K562 (cell line): Measurements from ENCODE around the gene MRFAP1. TPM values are rescaled to one million over a fixed set of nuclear protein-coding genes. Genes with fewer than 3 reads are reported as not detected.
A peak's percentile ranks its signal among the peaks of the same experiment; 100 is the strongest.

Experiments used
- ATAC-seq: fragments of 200-7000 bp; cut with Tn5 transposase; 3 replicates; pipeline ENCODE4 v1.9.1; 2020; ENCODE audit warnings: moderate library complexity
- BruUV-seq: library from RNA; stranded (reverse); fragments of 400-500 nt; replicated peaks from 2 replicates; lab custom pipeline; 2021; lab: Mats Ljungman, UMichigan
- CTCF ChIA-PET: fragments of 300-600 bp; formaldehyde crosslinking; extraction: SDS; loops from one replicate; lab custom pipeline; 2021; ENCODE audit warnings: low intra/inter-chr PET ratio; lab: Yijun Ruan, JAX
- POLR2A ChIA-PET: fragments of 300-600, 350-650 bp; sonication (Branson Sonifier 250); formaldehyde crosslinking; extraction: SDS; loops from one replicate; lab custom pipeline; 2021; ENCODE audit warnings: antibody characterized with exemption, inconsistent platforms; lab: Yijun Ruan, JAX
- DNase-seq, 4 experiments: peaks; one replicate each; pipeline versions ENCODE4 v3.0.0 to v3.0.0-alpha.2; 2011 to 2018; ENCODE audit warnings: low spot score in 3 of 4, mixed read lengths in 3 of 4; ENCODE audit errors: extremely low read depth in 1 of 4
- FAIRE-seq: peaks from 2 replicates; lab custom pipeline; 2011; peaks lifted over from hg19 to GRCh38; lab: Jason Lieb, UNC
- H2AFZ ChIP-seq: 2 replicates; pipeline ENCODE4 v1.6.0; 2011; ENCODE audit warnings: low read depth, low read length, control low read depth, inconsistent platforms
- H3K27ac ChIP-seq: fragments of 200-600 bp; 3 replicates; pipeline ENCODE4 v1.8.0; 2011; ENCODE audit warnings: low read depth, mild to moderate bottlenecking, control low read depth, inconsistent platforms, low read length, moderate library complexity, mixed read lengths; ENCODE audit errors: extremely low read depth
- H3K27me3 ChIP-seq, 2 experiments: fragments of 300-600 bp in 1 of 2; 2 replicates in 1 of 2; 3 replicates in 1 of 2; pipeline versions ENCODE4 v1.6.0 to v1.8.0; 2011; ENCODE audit warnings: inconsistent platforms in 2 of 2, low read length in 2 of 2, mild to moderate bottlenecking in 1 of 2, mixed read lengths in 1 of 2, moderate library complexity in 1 of 2; ENCODE audit not compliant: control insufficient read depth in 2 of 2, insufficient read depth in 2 of 2
- H3K36me3 ChIP-seq: fragments of 300-600 bp; 3 replicates; pipeline ENCODE4 v1.8.0; 2011; ENCODE audit warnings: mild to moderate bottlenecking, low read length, inconsistent platforms; ENCODE audit not compliant: control insufficient read depth, insufficient read depth
- H3K4me1 ChIP-seq, 2 experiments: fragments of 200-600 bp in 1 of 2; replicated peaks in 1 of 2; 2 replicates in 1 of 2; 3 replicates in 1 of 2; pipeline versions ENCODE4 v1.5.1 to v1.8.0; 2011; ENCODE audit warnings: inconsistent platforms in 2 of 2, low read length in 2 of 2, mild to moderate bottlenecking in 1 of 2, mixed read lengths in 1 of 2, moderate library complexity in 1 of 2; ENCODE audit not compliant: control insufficient read depth in 2 of 2, insufficient read depth in 2 of 2
- H3K4me2 ChIP-seq: 2 replicates; pipeline ENCODE4 v1.6.1; 2011; ENCODE audit warnings: low read length, control low read depth, inconsistent platforms, mixed read lengths; ENCODE audit not compliant: insufficient read depth
- H3K4me3 ChIP-seq: fragments of 200-600 bp; sonication (generic), shearing (Covaris generic); 2 replicates; pipeline ENCODE4 v1.5.1; 2016; ENCODE audit warnings: control low read depth, inconsistent platforms
- H3K79me2 ChIP-seq: fragments of 200-600 bp; 3 replicates; pipeline ENCODE4 v1.8.0; 2011; ENCODE audit warnings: low read length, inconsistent platforms; ENCODE audit not compliant: control insufficient read depth, insufficient read depth
- H3K9ac ChIP-seq, 2 experiments: 2 replicates each; pipeline versions ENCODE4 v1.6.0 to v1.6.1; 2011; ENCODE audit warnings: low read depth in 2 of 2, low read length in 2 of 2, control low read depth in 1 of 2, inconsistent platforms in 1 of 2, mild to moderate bottlenecking in 1 of 2, mixed read lengths in 1 of 2; ENCODE audit not compliant: insufficient read depth in 1 of 2
- H3K9me1 ChIP-seq: one replicate; pipeline ENCODE4 v1.6.0; 2011; ENCODE audit warnings: inconsistent platforms, mild to moderate bottlenecking, low read length, moderate library complexity; ENCODE audit not compliant: control insufficient read depth, insufficient read depth
- H3K9me3 ChIP-seq: replicated peaks from 2 replicates; pipeline ENCODE4 v1.5.1; 2011; ENCODE audit warnings: low read depth, low read length, inconsistent platforms; ENCODE audit not compliant: control insufficient read depth, insufficient read depth
- H4K20me1 ChIP-seq: replicated peaks from 2 replicates; pipeline ENCODE4 v1.6.1; 2011; ENCODE audit warnings: low read length, inconsistent platforms, mixed read lengths; ENCODE audit not compliant: control insufficient read depth, insufficient read depth
- GABPB2 ChIP-seq: fragments of 250-450 bp; sonication (Bioruptor Pico); conservative IDR thresholded peaks from 2 replicates; pipeline ENCODE4 v1.5.1; 2021; ENCODE audit warnings: mild to moderate bottlenecking
- MED1 ChIP-seq: sonication (generic); formaldehyde crosslinking; IDR thresholded peaks from 2 replicates; pipeline ENCODE4 v1.8.1; 2023; ENCODE audit warnings: missing genetic modification reagents, borderline replicate concordance
- NR2F6 ChIP-seq: fragments of 450-650 bp; formaldehyde crosslinking; IDR thresholded peaks from 2 replicates; pipeline ENCODE4 v1.4.0; 2020; ENCODE audit warnings: mild to moderate bottlenecking
- NRF1 ChIP-seq, 2 experiments: fragments of 450-650 bp; IDR thresholded peaks in 1 of 2; conservative IDR thresholded peaks in 1 of 2; 2 replicates each; pipeline ENCODE4 v1.6.1; 2014; ENCODE audit warnings: mild to moderate bottlenecking in 2 of 2
- POLR2G ChIP-seq: fragments of 200-400 bp; formaldehyde crosslinking; IDR thresholded peaks from 2 replicates; pipeline ENCODE4 v1.6.1; 2017; ENCODE audit warnings: low read depth, mild to moderate bottlenecking, antibody characterized with exemption, low read length, moderate library complexity
- SETDB1 ChIP-seq: IDR thresholded peaks from one replicate; pipeline ENCODE4 v1.6.1; 2012; ENCODE audit warnings: low read length, control low read depth, inconsistent platforms
- ZKSCAN1 ChIP-seq: fragments of 150-350 bp; IDR thresholded peaks from 2 replicates; pipeline ENCODE4 v1.6.1; 2016; ENCODE audit warnings: low read depth, low read length
- WGBS: fragments of 100-300 bp; shearing (Covaris generic); methylation state at CpG from one replicate; pipeline ENCODE4 v1.1.6; 2016; ENCODE audit warnings: low coverage, mixed read lengths; ENCODE audit not compliant: insufficient coverage; ENCODE audit errors: missing lambda C conversion rate; 5-methylcytosine and 5-hydroxymethylcytosine counted together
- in situ Hi-C: fragments of 300-500 bp; cut with MboI; formaldehyde crosslinking; loops from 4 replicates; pipeline ENCODE4 v1.15.0; 2018; ENCODE audit warnings: inconsistent platforms, mixed read lengths
- intact Hi-C: fragments of 100-400 bp; cut with micrococcal nuclease; formaldehyde crosslinking; loops from 2 replicates; pipeline ENCODE4 v1.14.2; 2022
- polyA plus RNA-seq, 8 experiments: library from polyadenylated mRNA; depleted of rRNA in 4 of 8; stranded (reverse) in 5 of 8; unstranded in 3 of 8; fragments of >200 nt; fragmentation: Nextera tagmentation in 2 of 8; fragmentation: Illumina TruSeq in 1 of 8; extraction: Ambion mirVana in 2 of 8; extraction: Trizol in 1 of 8; gene quantifications; 2 replicates each; pipeline versions ENCODE4 v1.2.1 to v1.2.3, GENCODE V29; 2011 to 2014; ENCODE audit warnings: inconsistent platforms in 1 of 8, missing spikeins in 1 of 8
- total RNA-seq, 7 experiments: library from RNA; depleted of rRNA in 6 of 7; stranded (reverse); fragments of >200 nt in 6 of 7; fragmentation: Illumina TruSeq in 2 of 7; extraction: Trizol in 2 of 7; gene quantifications; 2 replicates each; pipeline versions ENCODE4 v1.2.1 to v1.2.3, GENCODE V29; 2011 to 2021; ENCODE audit warnings: low replicate concordance in 1 of 7
- TF ChIP-seq, protein P1 (sequence below): fragments of 250-450 bp; sonication (Bioruptor Pico); IDR thresholded peaks from 2 replicates; pipeline ENCODE4 v1.5.1; 2021; ENCODE audit warnings: mild to moderate bottlenecking
- TF ChIP-seq, protein P2 (sequence below): sonication (generic); formaldehyde crosslinking; IDR thresholded peaks from 2 replicates; pipeline ENCODE4 v1.8.1; 2022; ENCODE audit warnings: missing genetic modification reagents

The MRFAP1 gene
- total and polyA plus RNA-seq, 9 of the 15 experiments (the other 6 are each of a cell fraction or from before 2014, with no cell fraction given) = 46.0 to 270 (median 151) TPM

DNA sequence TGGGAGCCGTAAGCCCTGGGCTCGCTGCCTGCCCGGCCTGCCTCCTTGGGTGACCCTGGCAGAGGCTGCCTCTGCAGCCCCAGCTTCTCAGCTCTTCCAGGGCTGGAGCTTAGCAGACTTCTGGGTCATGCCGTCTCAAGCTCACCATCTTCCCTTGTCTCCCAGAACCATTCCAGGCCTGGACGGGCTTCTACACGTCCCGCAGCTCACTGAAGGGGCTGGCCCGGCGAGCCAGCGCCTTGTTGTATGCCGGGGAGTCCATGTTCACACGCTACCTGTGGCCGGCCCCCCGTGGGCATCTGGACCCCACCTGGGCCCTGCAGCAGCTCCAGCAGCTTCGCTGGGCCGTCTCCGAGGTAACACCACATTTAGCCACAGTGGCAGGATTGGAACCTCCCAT is 43.5 kb upstream of the MRFAP1 start:
- intact Hi-C loops (no loop called here), in situ Hi-C loops (no loop called here)
- peaks cover 6% of the 10 kb centered on the region; the same call in 1 of the 2 replicates for H4K20me1 ChIP-seq
- H3K4me2 ChIP-seq = no peak overlapping the region
- H3K27me3 ChIP-seq = no peaks in the 10 kb centered on the region
- ATAC-seq (no peak), FAIRE-seq (no peak), DNase-seq (no peak)
- H3K4me3 ChIP-seq = no peak overlapping the region
- H3K9me3 ChIP-seq = no peaks in the 10 kb centered on the region
- no TSS peak for BruUV-seq
- peak overlapping the region in 1 of 2 experiments; percentile 33; a peak in 1 of 4 replicates for H3K9ac ChIP-seq
- no peak overlapping the region for H2AFZ ChIP-seq
- TF ChIP-seq SETDB1 (no peak), POLR2G (0 out of 2 replicates have a peak, but pooled peaks have one; percentile 42)
- TF ChIP-seq, protein P1, sequence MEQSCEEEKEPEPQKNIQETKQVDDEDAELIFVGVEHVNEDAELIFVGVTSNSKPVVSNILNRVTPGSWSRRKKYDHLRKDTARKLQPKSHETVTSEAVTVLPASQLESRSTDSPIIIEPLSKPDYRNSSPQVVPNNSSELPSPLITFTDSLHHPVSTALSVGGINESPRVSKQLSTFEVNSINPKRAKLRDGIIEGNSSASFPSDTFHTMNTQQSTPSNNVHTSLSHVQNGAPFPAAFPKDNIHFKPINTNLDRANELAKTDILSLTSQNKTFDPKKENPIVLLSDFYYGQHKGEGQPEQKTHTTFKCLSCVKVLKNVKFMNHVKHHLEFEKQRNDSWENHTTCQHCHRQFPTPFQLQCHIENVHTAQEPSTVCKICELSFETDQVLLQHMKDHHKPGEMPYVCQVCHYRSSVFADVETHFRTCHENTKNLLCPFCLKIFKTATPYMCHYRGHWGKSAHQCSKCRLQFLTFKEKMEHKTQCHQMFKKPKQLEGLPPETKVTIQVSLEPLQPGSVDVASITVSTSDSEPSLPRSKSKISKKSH (CRISPR knock-in tag) = no peak
- H3K9me1 ChIP-seq = no peaks in the 10 kb centered on the region
- CTCF ChIA-PET = no interaction called here
- POLR2A ChIA-PET = interaction anchor here (0.7 to 2.1 kb wide), 2 partner anchors 9 to 438 kb away, joined by 4 to 5 read pairs; no protein-coding TSS in a partner anchor
- H3K36me3 ChIP-seq = no peaks in the 10 kb centered on the region; the same call in 2 of the 3 replicates
- 75% methylated on average over 9 of the region's 17 CpGs for WGBS
- H3K27ac ChIP-seq = no peak overlapping the region
- no peaks in the 10 kb centered on the region for H3K79me2 ChIP-seq
- H3K4me1 ChIP-seq = peaks cover 7 to 32% of the 10 kb centered on the region in 2 experiments; a peak in 4 of 5 replicates

DNA sequence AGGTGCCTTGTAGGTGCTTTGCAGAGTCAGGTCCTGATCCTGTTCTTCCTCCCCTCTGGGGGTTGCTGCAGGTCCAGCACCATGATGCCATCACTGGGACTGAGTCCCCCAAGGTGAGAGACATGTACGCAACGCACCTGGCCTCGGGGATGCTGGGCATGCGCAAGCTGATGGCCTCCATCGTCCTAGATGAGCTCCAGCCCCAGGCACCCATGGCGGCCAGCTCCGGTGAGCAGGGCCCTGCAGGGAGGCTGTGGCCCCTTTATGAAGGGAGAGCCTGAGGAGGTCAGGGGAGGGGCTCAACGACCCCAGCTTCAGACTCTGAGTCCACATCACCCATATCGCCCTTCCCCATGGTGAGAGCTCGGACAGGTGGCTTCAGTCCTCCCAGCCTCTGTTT is 42.4 kb upstream of the MRFAP1 start:
- Histone ChIP-seq H3K9ac (no peak overlapping the region), H3K9me1 (no peaks in the 10 kb centered on the region), H4K20me1 (peaks cover 6% of the 10 kb centered on the region; the same call in 1 of the 2 replicates), H3K27ac (no peak overlapping the region), H3K4me3 (no peak overlapping the region), H3K27me3 (no peaks in the 10 kb centered on the region), H3K4me2 (no peak overlapping the region), H3K4me1 (peaks cover 7 to 31% of the 10 kb centered on the region in 2 experiments; a peak in 4 of 5 replicates), H3K36me3 (no peaks in the 10 kb centered on the region; the same call in 2 of the 3 replicates), H3K9me3 (no peaks in the 10 kb centered on the region), H3K79me2 (no peaks in the 10 kb centered on the region), H2AFZ (no peak overlapping the region)
- no peak for FAIRE-seq
- intact Hi-C loops (no loop called here), in situ Hi-C loops (no loop called here)
- ChIA-PET CTCF (no interaction called here), POLR2A (interaction anchor here (1.1 to 2.1 kb wide), 2 partner anchors 8 to 31 kb away, joined by 3 to 5 read pairs; no protein-coding TSS in a partner anchor)
- no peak for ATAC-seq
- TF ChIP-seq, protein P2, sequence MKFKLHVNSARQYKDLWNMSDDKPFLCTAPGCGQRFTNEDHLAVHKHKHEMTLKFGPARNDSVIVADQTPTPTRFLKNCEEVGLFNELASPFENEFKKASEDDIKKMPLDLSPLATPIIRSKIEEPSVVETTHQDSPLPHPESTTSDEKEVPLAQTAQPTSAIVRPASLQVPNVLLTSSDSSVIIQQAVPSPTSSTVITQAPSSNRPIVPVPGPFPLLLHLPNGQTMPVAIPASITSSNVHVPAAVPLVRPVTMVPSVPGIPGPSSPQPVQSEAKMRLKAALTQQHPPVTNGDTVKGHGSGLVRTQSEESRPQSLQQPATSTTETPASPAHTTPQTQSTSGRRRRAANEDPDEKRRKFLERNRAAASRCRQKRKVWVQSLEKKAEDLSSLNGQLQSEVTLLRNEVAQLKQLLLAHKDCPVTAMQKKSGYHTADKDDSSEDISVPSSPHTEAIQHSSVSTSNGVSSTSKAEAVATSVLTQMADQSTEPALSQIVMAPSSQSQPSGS (CRISPR knock-in tag) = no peak
- TF ChIP-seq ZKSCAN1 (peak; percentile 77; the same call in 1 of the 2 replicates), NR2F6 (no peak), GABPB2 (CRISPR knock-in tag) (no peak), NRF1 (conservative IDR thresholded peaks at IDR 0.05 in 1 of 2, IDR thresholded peaks at IDR 0.05 in 1 of 2) (no peak), MED1 (no peak)
- no TSS peak for BruUV-seq
- 51% methylated on average over 4 of the region's 10 CpGs for WGBS
- no peak for DNase-seq
